ENCODE measurements around the gene DDHD1.

The DDHD1 gene

GRCh38 chr14:53011053-53011462 lies 142.1 kb downstream of the DDHD1 start (continued):
- TF ChIP-seq ZNF24 (tag by site-specific recombination; IDR thresholded peaks at IDR 0.05) (no peak), ZNF837 (tag by site-specific recombination; IDR thresholded peaks at IDR 0.05) (no peak)
- TF ChIP-seq, protein P1, sequence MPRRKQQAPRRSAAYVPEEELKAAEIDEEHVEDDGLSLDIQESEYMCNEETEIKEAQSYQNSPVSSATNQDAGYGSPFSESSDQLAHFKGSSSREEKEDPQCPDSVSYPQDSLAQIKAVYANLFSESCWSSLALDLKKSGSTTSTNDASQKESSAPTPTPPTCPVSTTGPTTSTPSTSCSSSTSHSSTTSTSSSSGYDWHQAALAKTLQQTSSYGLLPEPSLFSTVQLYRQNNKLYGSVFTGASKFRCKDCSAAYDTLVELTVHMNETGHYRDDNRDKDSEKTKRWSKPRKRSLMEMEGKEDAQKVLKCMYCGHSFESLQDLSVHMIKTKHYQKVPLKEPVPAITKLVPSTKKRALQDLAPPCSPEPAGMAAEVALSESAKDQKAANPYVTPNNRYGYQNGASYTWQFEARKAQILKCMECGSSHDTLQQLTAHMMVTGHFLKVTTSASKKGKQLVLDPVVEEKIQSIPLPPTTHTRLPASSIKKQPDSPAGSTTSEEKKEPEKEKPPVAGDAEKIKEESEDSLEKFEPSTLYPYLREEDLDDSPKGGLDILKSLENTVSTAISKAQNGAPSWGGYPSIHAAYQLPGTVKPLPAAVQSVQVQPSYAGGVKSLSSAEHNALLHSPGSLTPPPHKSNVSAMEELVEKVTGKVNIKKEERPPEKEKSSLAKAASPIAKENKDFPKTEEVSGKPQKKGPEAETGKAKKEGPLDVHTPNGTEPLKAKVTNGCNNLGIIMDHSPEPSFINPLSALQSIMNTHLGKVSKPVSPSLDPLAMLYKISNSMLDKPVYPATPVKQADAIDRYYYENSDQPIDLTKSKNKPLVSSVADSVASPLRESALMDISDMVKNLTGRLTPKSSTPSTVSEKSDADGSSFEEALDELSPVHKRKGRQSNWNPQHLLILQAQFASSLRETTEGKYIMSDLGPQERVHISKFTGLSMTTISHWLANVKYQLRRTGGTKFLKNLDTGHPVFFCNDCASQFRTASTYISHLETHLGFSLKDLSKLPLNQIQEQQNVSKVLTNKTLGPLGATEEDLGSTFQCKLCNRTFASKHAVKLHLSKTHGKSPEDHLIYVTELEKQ (tag by site-specific recombination; IDR thresholded peaks at IDR 0.05; ENCODE audit: borderline replicate concordance), result no peak

DNA sequence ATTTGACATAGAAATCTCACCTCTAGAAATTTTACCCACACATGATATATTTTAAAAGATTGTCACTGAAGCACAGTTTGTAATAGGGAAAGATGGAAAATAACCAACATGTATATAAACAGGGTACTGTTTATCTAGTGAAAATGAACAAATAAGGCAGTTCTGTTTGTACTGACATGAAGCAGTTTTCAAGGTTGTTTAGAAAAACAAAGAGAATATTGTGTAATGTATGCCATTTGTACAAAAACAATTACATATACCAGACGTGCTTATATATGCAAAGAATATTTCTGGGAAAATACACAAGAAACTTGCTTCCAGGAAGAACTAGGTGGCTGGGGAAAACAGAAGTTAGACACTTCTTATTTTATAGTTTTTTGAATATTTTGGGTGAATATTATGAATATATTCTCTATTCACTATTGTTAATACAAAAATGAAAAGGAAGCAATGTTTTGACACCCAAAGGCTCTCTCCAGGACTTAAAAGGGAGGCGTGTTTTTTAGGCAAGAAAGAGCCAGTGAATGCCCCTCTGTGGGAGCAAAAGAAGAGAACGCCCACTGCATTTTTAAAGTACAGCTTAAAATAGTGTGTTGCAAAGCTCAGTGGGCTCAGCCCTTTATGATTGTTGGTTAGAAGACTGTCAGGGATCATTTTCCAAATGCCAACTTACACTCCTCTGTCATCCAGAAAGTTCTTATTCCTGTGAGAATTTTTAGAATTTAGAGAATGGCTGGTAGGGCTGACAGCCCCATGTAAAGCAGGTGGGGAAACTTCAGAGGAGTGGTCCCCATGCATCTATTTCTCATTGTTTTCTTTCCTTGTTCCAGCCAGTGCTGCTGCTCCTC lies 142.7 kb downstream of the DDHD1 start:
- POLR2A ChIA-PET, result no interaction called here
- H3K4me3 ChIP-seq (ENCODE audit: low read depth, low read length), result no peak overlapping the region
- H3K27ac ChIP-seq (ENCODE audit: extremely low read depth, low read depth, low read length), result no peak overlapping the region
- CTCF ChIA-PET, result no interaction called here
- H3K9me3 ChIP-seq (ENCODE audit: control insufficient read depth, insufficient read depth, low read depth, low read length), result no peaks in the 10 kb centered on the region
- H3K4me1 ChIP-seq (ENCODE audit: control insufficient read depth, insufficient read depth, low read length), result no peaks in the 10 kb centered on the region
- H3K36me3 ChIP-seq (ENCODE audit: control insufficient read depth in 2 of 2, insufficient read depth in 1 of 2, low read length in 2 of 2), result no peaks in the 10 kb centered on the region
- no peak for TF ChIP-seq BCL11B (tag by site-specific recombination; IDR thresholded peaks at IDR 0.05; ENCODE audit: low read depth)
- no peak for TF ChIP-seq ZNF548 (tag by site-specific recombination; IDR thresholded peaks at IDR 0.05)
- no peak for TF ChIP-seq SCRT2 (tag by site-specific recombination; IDR thresholded peaks at IDR 0.05)
- no peak for TF ChIP-seq ZNF354C (tag by site-specific recombination; IDR thresholded peaks at IDR 0.05; ENCODE audit: borderline replicate concordance, low read depth)
- TF ChIP-seq SP2 (tag by site-specific recombination; IDR thresholded peaks at IDR 0.05), result no peak

- POLR2A ChIA-PET, result no interaction called here
- Histone ChIP-seq H3K4me3 (ENCODE audit: low read depth, low read length) (no peak overlapping the region), H3K36me3 (ENCODE audit: control insufficient read depth in 2 of 2, insufficient read depth in 1 of 2, low read length in 2 of 2) (no peaks in the 10 kb centered on the region), H3K4me1 (ENCODE audit: control insufficient read depth, insufficient read depth, low read length) (no peaks in the 10 kb centered on the region), H3K27ac (ENCODE audit: extremely low read depth, low read depth, low read length) (no peak overlapping the region), H3K9me3 (ENCODE audit: control insufficient read depth, insufficient read depth, low read depth, low read length) (no peaks in the 10 kb centered on the region)
- CTCF ChIA-PET, result interaction anchor here (0.9 kb wide), 1 partner anchor 47 kb away, joined by 7 read pairs; no protein-coding TSS in a partner anchor
- TF ChIP-seq ZNF510 (tag by site-specific recombination; IDR thresholded peaks at IDR 0.05; ENCODE audit: insufficient replicate concordance) (no peak), ZFHX2 (tag by site-specific recombination; conservative IDR thresholded peaks at IDR 0.05) (peak; percentile 41; the same call in 1 of the 2 replicates)
These were observed 146.1 kb downstream of the DDHD1 start for GRCh38 chr14:53006931-53007562.

GRCh38 chr14:53004976-53005375 lies 148.1 kb downstream of the DDHD1 start:
- ChIA-PET POLR2A (no interaction called here), CTCF (interaction anchor here (1.2 kb wide), 1 partner anchor 51 kb away, joined by 3 read pairs; no protein-coding TSS in a partner anchor)
- H3K36me3 ChIP-seq (ENCODE audit: control insufficient read depth in 2 of 2, insufficient read depth in 1 of 2, low read length in 2 of 2), result no peaks in the 10 kb centered on the region
- no peaks in the 10 kb centered on the region for H3K9me3 ChIP-seq (ENCODE audit: control insufficient read depth, insufficient read depth, low read depth, low read length)
- H3K27ac ChIP-seq (ENCODE audit: extremely low read depth, low read depth, low read length), result no peak overlapping the region
- no peaks in the 10 kb centered on the region for H3K4me1 ChIP-seq (ENCODE audit: control insufficient read depth, insufficient read depth, low read length)
- no peak overlapping the region for H3K4me3 ChIP-seq (ENCODE audit: low read depth, low read length)
- TF ChIP-seq GLIS1 (tag by site-specific recombination; IDR thresholded peaks at IDR 0.05) (no peak), ZNF707 (tag by site-specific recombination; IDR thresholded peaks at IDR 0.05) (no peak), ZNF280C (tag by site-specific recombination; IDR thresholded peaks at IDR 0.05) (no peak)
